ENCODE results near the gene NR2C2. TPM values are rescaled to one million over a fixed set of nuclear protein-coding genes. Genes with fewer than 3 reads are reported as not detected.

Gene NR2C2
- total RNA-seq, 1 experiment from 2014 or later = 38.5 TPM

DNA sequence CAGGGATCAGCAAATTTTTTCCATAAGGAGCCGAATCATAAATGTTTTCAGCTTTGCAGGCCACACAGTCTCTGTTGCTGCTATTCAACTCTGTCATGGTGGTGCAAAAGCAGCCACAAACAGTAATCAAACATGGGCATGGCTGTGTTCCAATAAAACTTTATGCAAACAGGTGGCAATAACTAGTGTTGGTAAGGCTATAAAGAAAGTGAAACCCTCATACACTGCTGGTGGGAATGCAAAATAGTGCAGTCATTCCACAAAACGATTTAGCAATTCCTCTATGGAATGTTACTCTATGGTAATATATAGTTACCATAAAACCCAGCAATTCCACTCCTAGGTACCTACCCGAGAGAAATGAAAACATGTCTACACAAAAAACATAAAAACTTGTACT lies 131.7 kb downstream of the NR2C2 start:
- Histone ChIP-seq H4K8ac (replicated peaks; ENCODE audit: insufficient read length, low read depth, low read length) (no peak overlapping the region), H2BK120ac (ENCODE audit: low read depth, low read length, poor library complexity, severe bottlenecking) (no peak overlapping the region), H3K23me2 (ENCODE audit: insufficient read length, low read depth, low read length, poor library complexity, severe bottlenecking) (no peaks in the 10 kb centered on the region), H3K4me1 (ENCODE audit: insufficient read depth, low read length) (no peaks in the 10 kb centered on the region), H4K91ac (ENCODE audit: insufficient read length, low read depth, low read length) (no peak overlapping the region), H3K9me3 (ENCODE audit: control insufficient read depth, low read depth, low read length) (no peaks in the 10 kb centered on the region), H2BK20ac (ENCODE audit: low read depth, low read length, poor library complexity, severe bottlenecking) (no peak overlapping the region), H3K27ac (ENCODE audit: insufficient read length, low read depth, low read length) (no peak overlapping the region), H2BK5ac (ENCODE audit: insufficient read length, low read length) (no peak overlapping the region), H4K20me1 (ENCODE audit: control insufficient read depth, insufficient read depth, insufficient read length) (no peaks in the 10 kb centered on the region), H3K4ac (ENCODE audit: low read depth, low read length) (no peak overlapping the region), H2BK12ac (ENCODE audit: insufficient read length, low read depth, low read length) (no peak overlapping the region), H3K79me2 (ENCODE audit: insufficient read depth, low read length) (no peaks in the 10 kb centered on the region), H2AK5ac (ENCODE audit: insufficient read length, low read length) (no peak overlapping the region), H3T11ph (ENCODE audit: low read length) (no peak overlapping the region), H2BK15ac (ENCODE audit: low read depth, low read length) (no peak overlapping the region), H4K5ac (ENCODE audit: insufficient read length, low read depth, low read length) (no peak overlapping the region), H3K27me3 (ENCODE audit: insufficient read depth, low read length) (no peaks in the 10 kb centered on the region), H3K14ac (ENCODE audit: insufficient read depth, low read length) (no peak overlapping the region), H3K23ac (ENCODE audit: insufficient read length, low read depth, low read length) (no peak overlapping the region), H3K4me2 (ENCODE audit: insufficient read depth, insufficient read length, low read length) (no peak overlapping the region), H3K9ac (ENCODE audit: extremely low read depth, insufficient read length, low read length) (no peak overlapping the region), H3K18ac (ENCODE audit: insufficient read length, low read depth, low read length) (no peak overlapping the region), H2AFZ (ENCODE audit: low read length) (no peak overlapping the region), H3K56ac (ENCODE audit: insufficient read length, low read depth, low read length) (no peak overlapping the region), H3K79me1 (ENCODE audit: insufficient read depth, low read depth, low read length, poor library complexity, severe bottlenecking) (no peaks in the 10 kb centered on the region)
- no CpG with 5 or more reads among the region's 3 CpGs for WGBS (ENCODE audit: extremely low coverage, insufficient read length, low lambda C conversion rate)
- Mint-ChIP-seq H3K27me3 (ENCODE audit: low read depth) (no peaks in the 10 kb centered on the region), H3K4me1 (no peaks in the 10 kb centered on the region), H3K4me3 (no peak overlapping the region), H3K27ac (no peak overlapping the region), H3K36me3 (ENCODE audit: insufficient read depth in 1 of 3, low read depth in 3 of 3) (peaks cover 15 to 87% (median 74%) of the 10 kb centered on the region in 3 experiments; a peak in 6 of 7 replicates), H3K9me3 (no peaks in the 10 kb centered on the region)
- TF ChIP-seq, protein P1, sequence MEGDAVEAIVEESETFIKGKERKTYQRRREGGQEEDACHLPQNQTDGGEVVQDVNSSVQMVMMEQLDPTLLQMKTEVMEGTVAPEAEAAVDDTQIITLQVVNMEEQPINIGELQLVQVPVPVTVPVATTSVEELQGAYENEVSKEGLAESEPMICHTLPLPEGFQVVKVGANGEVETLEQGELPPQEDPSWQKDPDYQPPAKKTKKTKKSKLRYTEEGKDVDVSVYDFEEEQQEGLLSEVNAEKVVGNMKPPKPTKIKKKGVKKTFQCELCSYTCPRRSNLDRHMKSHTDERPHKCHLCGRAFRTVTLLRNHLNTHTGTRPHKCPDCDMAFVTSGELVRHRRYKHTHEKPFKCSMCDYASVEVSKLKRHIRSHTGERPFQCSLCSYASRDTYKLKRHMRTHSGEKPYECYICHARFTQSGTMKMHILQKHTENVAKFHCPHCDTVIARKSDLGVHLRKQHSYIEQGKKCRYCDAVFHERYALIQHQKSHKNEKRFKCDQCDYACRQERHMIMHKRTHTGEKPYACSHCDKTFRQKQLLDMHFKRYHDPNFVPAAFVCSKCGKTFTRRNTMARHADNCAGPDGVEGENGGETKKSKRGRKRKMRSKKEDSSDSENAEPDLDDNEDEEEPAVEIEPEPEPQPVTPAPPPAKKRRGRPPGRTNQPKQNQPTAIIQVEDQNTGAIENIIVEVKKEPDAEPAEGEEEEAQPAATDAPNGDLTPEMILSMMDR (conservative IDR thresholded peaks at IDR 0.05) = no peak
- no peak for DNase-seq

Data from H9 (cell line).